Smooth muscle cell (in vitro differentiated cells): ENCODE measurements around the gene CD82. TPM values are rescaled to one million over a fixed set of nuclear protein-coding genes. Genes with fewer than 3 reads are reported as not detected.

Experiments
- DNase-seq: peaks from one replicate; lab custom pipeline; 2025; ENCODE audit not compliant: unreplicated experiment; lab: John Stamatoyannopoulos, UW
- H2AFZ ChIP-seq: fragments of 200-600 bp; sonication (generic); 2 replicates; pipeline ENCODE4 v1.6.0; 2016; ENCODE audit warnings: antibody characterized with exemption, low read depth, mild to moderate bottlenecking
- H3F3A ChIP-seq: fragments of 200-600 bp; sonication (generic); 2 replicates; pipeline ENCODE4 v1.6.0; 2017; ENCODE audit warnings: antibody characterized with exemption, low read depth
- H3K27ac ChIP-seq: fragments of 200-600 bp; sonication (generic); 2 replicates; pipeline ENCODE4 v1.5.1; 2016; ENCODE audit warnings: low read depth, mild to moderate bottlenecking
- H3K27me3 ChIP-seq: fragments of 200-600 bp; sonication (generic); 2 replicates; pipeline ENCODE4 v1.6.1; 2016; ENCODE audit warnings: low read depth, mild to moderate bottlenecking
- H3K36me3 ChIP-seq: fragments of 200-600 bp; sonication (generic); 2 replicates; pipeline ENCODE4 v1.5.1; 2016; ENCODE audit warnings: low read depth
- H3K4me1 ChIP-seq: fragments of 200-600 bp; sonication (generic); 2 replicates; pipeline ENCODE4 v1.5.1; 2016; ENCODE audit warnings: low read depth
- H3K4me2 ChIP-seq: fragments of 200-600 bp; sonication (generic); 2 replicates; pipeline ENCODE4 v1.6.0; 2016; ENCODE audit warnings: mild to moderate bottlenecking
- H3K4me3 ChIP-seq: fragments of 200-600 bp; sonication (generic); 2 replicates; pipeline ENCODE4 v1.5.1; 2016; ENCODE audit warnings: mild to moderate bottlenecking
- H3K79me2 ChIP-seq: fragments of 200-600 bp; sonication (generic); 2 replicates; pipeline ENCODE4 v1.6.0; 2016; ENCODE audit warnings: low read depth, mild to moderate bottlenecking
- H3K9ac ChIP-seq: fragments of 200-600 bp; sonication (generic); 2 replicates; pipeline ENCODE4 v1.6.0; 2016; ENCODE audit warnings: low read depth
- H3K9me3 ChIP-seq: fragments of 200-600 bp; sonication (generic); replicated peaks from 2 replicates; pipeline ENCODE4 v1.5.1; 2016; ENCODE audit warnings: low read depth
- H4K20me1 ChIP-seq: fragments of 200-600 bp; sonication (generic); 2 replicates; pipeline ENCODE4 v1.6.0; 2016; ENCODE audit warnings: low read depth
- WGBS: methylation state at CpG from one replicate; pipeline ENCODE4 v1.1.7; 2016; ENCODE audit warnings: low lambda C conversion rate; 5-methylcytosine and 5-hydroxymethylcytosine counted together
- polyA plus RNA-seq: library from polyadenylated mRNA; unstranded; fragments of >200 nt; fragmentation: Nextera tagmentation; extraction: Ambion mirVana; gene quantifications from 2 replicates; pipeline ENCODE4 v1.2.1, GENCODE V29; 2016
- total RNA-seq: library from RNA; depleted of rRNA; stranded (reverse); fragments of >200 nt; gene quantifications from 2 replicates; pipeline ENCODE4 v1.2.3, GENCODE V29; 2014
- TF ChIP-seq, protein P1 (sequence below): fragments of 200-600 bp; sonication (generic); IDR thresholded peaks from 2 replicates; pipeline ENCODE4 v1.5.1; 2017; ENCODE audit warnings: borderline replicate concordance, mild to moderate bottlenecking, antibody characterized with exemption; ENCODE audit not compliant: insufficient read depth, poor library complexity, severe bottlenecking

Gene CD82
- total and polyA plus RNA-seq, 2 experiments from 2014 or later: 58.6 to 270 TPM

DNA sequence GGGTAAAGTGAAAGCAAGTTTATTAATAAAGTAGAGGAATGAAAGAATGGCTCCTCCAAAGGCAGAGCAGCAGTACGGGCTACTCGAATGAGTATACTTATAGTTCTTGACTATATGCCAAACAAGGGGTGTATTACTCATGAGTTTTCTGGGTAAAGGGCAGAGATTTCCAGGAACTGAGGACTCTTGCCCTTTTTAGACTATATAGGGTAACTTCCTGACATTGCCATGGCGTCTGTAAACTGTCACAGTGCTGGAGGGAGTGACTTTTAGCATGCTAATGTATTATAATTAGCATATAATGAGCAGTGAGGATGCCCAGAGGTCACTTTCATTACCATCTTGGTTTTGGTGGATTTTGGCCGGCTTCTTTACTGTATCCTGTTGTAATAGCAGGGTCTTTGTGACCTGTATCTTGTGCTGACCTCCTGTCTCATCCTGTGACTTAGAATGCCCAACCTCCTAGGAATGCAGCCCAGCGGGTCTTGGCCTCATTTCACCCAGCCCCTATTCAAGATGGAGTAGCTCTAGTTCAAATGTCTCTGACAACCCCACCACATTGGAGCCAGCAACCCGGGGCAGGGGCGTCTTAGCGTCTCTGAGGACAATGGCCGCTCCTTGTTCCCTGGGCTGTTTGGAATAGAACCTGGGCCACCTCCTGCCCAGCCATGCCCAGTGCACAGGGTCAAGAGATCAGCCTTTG is 34.9 kb upstream of the CD82 start:
- DNase-seq: no peak
- H3F3A ChIP-seq: no peaks in the 10 kb centered on the region
- peaks cover 16% of the 10 kb centered on the region for H3K27me3 ChIP-seq
- peak overlapping the region; percentile 14 for H3K4me2 ChIP-seq
- H3K4me3 ChIP-seq: no peak overlapping the region
- H4K20me1 ChIP-seq: no peaks in the 10 kb centered on the region
- H2AFZ ChIP-seq: no peak overlapping the region
- H3K9ac ChIP-seq: no peak overlapping the region
- no peak overlapping the region for H3K27ac ChIP-seq
- H3K9me3 ChIP-seq: no peaks in the 10 kb centered on the region
- no peaks in the 10 kb centered on the region for H3K36me3 ChIP-seq
- no peaks in the 10 kb centered on the region for H3K79me2 ChIP-seq
- TF ChIP-seq, protein P1, sequence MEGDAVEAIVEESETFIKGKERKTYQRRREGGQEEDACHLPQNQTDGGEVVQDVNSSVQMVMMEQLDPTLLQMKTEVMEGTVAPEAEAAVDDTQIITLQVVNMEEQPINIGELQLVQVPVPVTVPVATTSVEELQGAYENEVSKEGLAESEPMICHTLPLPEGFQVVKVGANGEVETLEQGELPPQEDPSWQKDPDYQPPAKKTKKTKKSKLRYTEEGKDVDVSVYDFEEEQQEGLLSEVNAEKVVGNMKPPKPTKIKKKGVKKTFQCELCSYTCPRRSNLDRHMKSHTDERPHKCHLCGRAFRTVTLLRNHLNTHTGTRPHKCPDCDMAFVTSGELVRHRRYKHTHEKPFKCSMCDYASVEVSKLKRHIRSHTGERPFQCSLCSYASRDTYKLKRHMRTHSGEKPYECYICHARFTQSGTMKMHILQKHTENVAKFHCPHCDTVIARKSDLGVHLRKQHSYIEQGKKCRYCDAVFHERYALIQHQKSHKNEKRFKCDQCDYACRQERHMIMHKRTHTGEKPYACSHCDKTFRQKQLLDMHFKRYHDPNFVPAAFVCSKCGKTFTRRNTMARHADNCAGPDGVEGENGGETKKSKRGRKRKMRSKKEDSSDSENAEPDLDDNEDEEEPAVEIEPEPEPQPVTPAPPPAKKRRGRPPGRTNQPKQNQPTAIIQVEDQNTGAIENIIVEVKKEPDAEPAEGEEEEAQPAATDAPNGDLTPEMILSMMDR: no peak
- 59% methylated on average over 9 of the region's 9 CpGs for WGBS
- H3K4me1 ChIP-seq: peaks cover 4% of the 10 kb centered on the region

DNA sequence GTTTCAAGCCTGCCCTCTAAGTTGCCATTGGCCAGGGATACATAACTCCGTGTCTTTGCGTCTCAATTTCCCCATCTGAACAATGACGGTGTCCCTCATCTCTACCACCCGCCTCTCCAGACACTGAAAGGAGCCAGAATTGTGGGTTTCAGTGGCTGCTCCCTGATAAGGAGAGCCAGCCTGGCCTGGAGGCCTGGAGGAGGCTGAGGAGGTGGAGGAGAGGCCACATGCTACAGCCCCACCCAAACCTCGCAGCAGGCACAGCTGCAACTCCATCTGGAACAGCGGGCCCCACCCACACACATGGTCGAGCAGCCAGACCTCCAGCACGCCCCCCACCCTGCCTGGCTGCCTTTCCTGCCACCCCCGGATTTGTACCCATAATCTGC is 34.4 kb upstream of the CD82 start:
- DNase-seq: no peak

DNA sequence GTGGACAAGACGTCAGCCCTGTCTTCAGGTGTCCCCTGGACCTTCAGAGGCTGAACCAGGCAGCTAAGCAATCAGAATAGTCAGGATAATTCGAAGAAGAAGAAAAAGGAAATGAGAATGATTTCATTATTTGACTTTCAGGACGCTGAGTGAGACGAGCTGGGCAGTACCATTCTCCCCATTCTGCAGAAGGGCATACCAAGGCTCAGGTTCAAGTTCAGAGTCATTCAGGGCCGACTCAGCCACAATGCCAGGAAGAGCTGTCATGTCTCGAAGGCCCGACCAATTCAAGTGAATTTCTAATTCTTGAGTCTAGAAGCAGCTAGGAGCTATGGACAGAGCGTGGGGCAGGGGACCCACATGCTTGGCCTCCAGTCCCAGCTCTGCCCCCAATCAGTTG is 33.8 kb upstream of the CD82 start:
- H3K4me1 ChIP-seq: peaks cover 4% of the 10 kb centered on the region
- no peaks in the 10 kb centered on the region for H3K9me3 ChIP-seq
- no peaks in the 10 kb centered on the region for H3K79me2 ChIP-seq
- H3F3A ChIP-seq: no peaks in the 10 kb centered on the region
- TF ChIP-seq, protein P1: no peak
- no peak overlapping the region for H2AFZ ChIP-seq
- H3K36me3 ChIP-seq: no peaks in the 10 kb centered on the region
- H3K4me3 ChIP-seq: no peak overlapping the region
- H3K27ac ChIP-seq: no peak overlapping the region
- H4K20me1 ChIP-seq: no peaks in the 10 kb centered on the region
- no peak for DNase-seq
- no peak overlapping the region for H3K4me2 ChIP-seq
- peaks cover 16% of the 10 kb centered on the region for H3K27me3 ChIP-seq
- WGBS: 93% methylated on average over 8 of the region's 8 CpGs
- H3K9ac ChIP-seq: no peak overlapping the region

More for the DNA sequence above, 34.4 kb upstream of the CD82 start:
- 47% methylated on average over 8 of the region's 9 CpGs for WGBS
- H3K36me3 ChIP-seq: no peaks in the 10 kb centered on the region
- no peak overlapping the region for H3K27ac ChIP-seq
- no peak overlapping the region for H3K4me2 ChIP-seq
- peaks cover 4% of the 10 kb centered on the region for H3K4me1 ChIP-seq
- H3K4me3 ChIP-seq: no peak overlapping the region
- no peak overlapping the region for H3K9ac ChIP-seq
- H3F3A ChIP-seq: no peaks in the 10 kb centered on the region
- H2AFZ ChIP-seq: no peak overlapping the region
- H3K79me2 ChIP-seq: no peaks in the 10 kb centered on the region
- no peaks in the 10 kb centered on the region for H4K20me1 ChIP-seq
- H3K9me3 ChIP-seq: no peaks in the 10 kb centered on the region
- TF ChIP-seq, protein P1: no peak
- peaks cover 16% of the 10 kb centered on the region for H3K27me3 ChIP-seq

DNA sequence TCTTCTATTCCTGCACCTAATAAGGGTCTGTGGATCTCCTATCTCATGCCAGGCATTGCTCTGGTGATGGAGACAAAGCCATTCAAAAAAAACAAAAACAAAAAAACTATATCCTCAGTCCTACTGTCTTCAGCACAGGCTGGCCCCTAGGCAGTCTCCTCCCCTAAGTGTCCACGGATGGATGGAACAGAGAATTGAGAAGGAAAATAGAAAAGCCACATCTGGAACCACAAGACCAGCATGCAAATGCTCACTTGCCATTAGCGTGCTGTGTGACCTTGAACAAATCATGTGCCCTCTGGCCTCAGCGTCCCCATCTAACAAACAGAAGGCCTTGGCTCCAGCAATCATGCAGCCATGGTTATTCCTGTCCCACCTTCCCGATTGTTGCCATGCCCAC is 32.7 kb upstream of the CD82 start:
- H4K20me1 ChIP-seq: no peaks in the 10 kb centered on the region
- H3K4me2 ChIP-seq: no peak overlapping the region
- no peak overlapping the region for H3K4me3 ChIP-seq
- H3K9ac ChIP-seq: no peak overlapping the region
- WGBS: 58% methylated on average over 4 of the region's 4 CpGs
- no peaks in the 10 kb centered on the region for H3K9me3 ChIP-seq
- no peaks in the 10 kb centered on the region for H3K36me3 ChIP-seq
- H3F3A ChIP-seq: no peaks in the 10 kb centered on the region
- no peak overlapping the region for H2AFZ ChIP-seq
- H3K4me1 ChIP-seq: peaks cover 1% of the 10 kb centered on the region
- no peaks in the 10 kb centered on the region for H3K79me2 ChIP-seq
- TF ChIP-seq, protein P1: no peak
- no peak for DNase-seq
- H3K27me3 ChIP-seq: peaks cover 16% of the 10 kb centered on the region
- no peak overlapping the region for H3K27ac ChIP-seq
